GM12891 (cell line): ENCODE measurements around the gene PTGER4.

Experiments
- PAX5 ChIP-seq: IDR thresholded peaks from 2 replicates; pipeline ENCODE4 v1.6.1; 2011; ENCODE audit warnings: low read length, moderate library complexity, mild to moderate bottlenecking; ENCODE audit not compliant: insufficient read depth, severe bottlenecking
- POLR2A ChIP-seq: IDR thresholded peaks from 2 replicates; pipeline ENCODE4 v1.6.1; 2011; ENCODE audit warnings: low read depth, low read length, control low read depth
- POLR2AphosphoS5 ChIP-seq: IDR thresholded peaks from 2 replicates; pipeline ENCODE4 v1.6.1; 2011; ENCODE audit warnings: low read depth, low read length, control low read depth
- SPI1 ChIP-seq: IDR thresholded peaks from 2 replicates; pipeline ENCODE4 v1.6.1; 2011; ENCODE audit warnings: low read depth, low read length, control low read depth
- TAF1 ChIP-seq: IDR thresholded peaks from 2 replicates; pipeline ENCODE4 v1.6.1; 2011; ENCODE audit warnings: low read depth, low read length, control low read depth

GRCh38 chr5:40666657-40667056, 13.1 kb upstream of the PTGER4 start:
- TF ChIP-seq TAF1 = no peak
- TF ChIP-seq POLR2A = no peak
- no peak for TF ChIP-seq PAX5
- no peak for TF ChIP-seq POLR2AphosphoS5
- TF ChIP-seq SPI1 = no peak
